GM19043 (cell line): ENCODE data around the gene BTG2.

ENCODE experiments used
- ATAC-seq: cut with Tn5 transposase; IDR thresholded peaks from one replicate; pipeline ENCODE4 v1.9.1; 2021; ENCODE audit warnings: low read depth; ENCODE audit not compliant: unreplicated experiment

Gene BTG2

DNA sequence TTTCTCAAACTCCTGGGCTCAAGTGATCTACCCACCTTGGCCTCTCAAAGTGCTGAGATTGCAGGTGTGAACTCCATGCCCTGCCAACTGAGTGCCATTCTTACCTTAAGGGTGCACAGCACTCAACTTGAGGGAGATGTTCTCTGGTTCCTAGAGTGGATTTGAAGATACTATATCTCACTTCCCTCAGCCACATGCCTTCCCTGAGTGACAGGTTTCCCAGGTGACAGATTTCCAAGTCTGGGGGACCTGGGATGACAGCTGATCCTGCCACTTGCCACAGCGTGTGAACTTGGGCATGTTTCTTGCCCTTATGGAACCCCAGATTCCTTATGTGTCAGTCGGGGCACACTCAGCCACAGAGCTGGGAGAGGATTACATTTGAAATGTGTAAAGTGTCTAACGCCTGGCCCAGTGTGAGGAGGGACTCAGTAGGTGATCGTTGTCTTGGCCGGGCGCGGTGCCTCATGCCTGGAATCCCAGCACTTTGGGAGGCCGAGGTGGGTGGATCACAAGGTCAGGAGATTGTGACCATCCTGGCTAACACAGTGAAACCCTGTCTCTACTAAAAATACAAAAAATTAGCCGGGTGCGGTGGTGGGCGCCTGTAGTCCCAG lies 29.6 kb upstream of the BTG2 start:
- ATAC-seq: no peak

DNA sequence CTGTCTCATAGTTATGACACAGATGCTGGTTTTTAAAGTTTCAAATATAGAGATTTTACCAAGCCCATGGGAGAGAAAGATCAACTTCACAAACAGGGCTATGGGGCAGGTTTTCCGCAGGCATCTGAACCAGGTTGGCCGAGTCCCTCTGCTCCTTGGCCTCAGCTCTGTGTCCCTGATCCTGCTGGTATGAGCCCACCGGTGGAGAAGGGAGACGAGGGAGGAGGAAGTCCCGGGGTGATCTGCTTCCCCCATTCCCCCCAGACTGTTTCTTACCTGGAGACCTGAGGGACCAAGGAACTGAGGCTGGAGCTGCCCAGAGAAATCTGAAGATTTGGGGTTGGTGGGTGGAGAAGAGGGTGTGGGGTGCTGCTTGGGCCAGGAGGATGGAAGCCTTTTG lies 28.9 kb upstream of the BTG2 start:
- ATAC-seq: no peak

DNA sequence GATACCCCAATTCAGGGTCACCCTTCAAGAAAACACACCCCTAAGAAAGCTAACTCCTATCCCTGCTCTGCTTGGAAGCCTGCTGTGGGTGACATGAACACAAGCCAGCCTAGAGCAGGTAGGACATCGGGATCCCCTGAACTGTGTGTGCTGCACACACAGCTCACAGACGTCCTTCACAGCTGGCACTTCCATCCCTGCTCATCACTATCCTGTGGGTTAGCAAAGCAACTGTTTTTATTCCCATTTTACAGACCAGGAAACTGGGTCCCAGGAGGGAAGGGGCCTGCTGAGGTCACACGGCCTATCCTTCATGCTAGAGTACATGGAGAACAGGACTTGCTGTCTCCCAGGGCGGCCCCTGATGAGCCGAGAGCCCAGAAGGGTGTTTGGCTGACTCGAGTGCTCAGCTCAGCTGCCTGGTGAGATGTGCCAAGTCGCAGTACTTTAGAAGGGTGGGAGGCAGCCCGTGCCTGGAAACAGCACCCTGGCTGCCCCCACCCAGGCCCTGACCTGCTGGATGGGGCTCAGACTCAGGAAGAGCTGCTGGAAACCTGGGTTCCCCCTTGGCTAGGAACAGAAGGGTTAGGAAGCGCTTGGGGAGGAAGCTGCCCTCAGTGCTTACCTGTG lies 28.3 kb upstream of the BTG2 start:
- no peak for ATAC-seq

DNA sequence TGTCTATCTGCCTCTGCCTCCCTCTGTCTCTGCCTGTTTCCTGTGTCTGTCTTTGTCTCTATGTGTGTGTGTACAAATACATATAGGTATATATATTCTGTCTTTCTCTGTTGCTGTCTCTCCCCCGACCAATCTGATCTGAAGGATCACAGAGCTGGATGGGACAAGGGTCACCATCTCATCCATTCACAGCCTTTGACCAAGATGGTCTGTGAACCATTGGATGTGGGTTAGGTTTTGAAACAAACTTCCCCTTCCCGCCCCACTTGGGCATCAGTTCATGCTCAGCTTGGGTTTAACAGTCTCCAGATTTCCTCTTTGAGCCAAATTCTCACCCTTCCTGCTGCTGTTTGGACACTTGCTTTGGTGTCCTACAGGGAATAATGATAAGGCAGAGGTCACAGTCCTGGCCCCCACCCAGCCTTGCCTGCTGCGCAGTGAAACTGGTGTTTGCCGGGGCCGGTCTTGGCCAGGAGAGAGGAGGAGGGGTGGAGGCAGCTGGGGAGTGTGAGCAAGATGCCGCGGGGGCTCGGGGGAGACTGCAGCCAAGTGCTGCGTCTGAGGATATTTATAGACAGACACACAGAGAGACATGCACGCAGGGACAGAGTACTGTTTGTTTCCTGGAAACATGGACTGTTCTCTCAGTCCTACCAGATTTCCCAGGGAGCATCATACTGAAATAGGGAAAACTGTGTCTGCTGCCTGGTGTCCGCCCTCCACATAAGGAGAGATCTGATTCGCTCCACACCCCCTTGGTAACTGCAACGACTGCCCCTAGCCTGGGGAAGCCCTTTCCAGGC lies 27.0 kb upstream of the BTG2 start:
- no peak for ATAC-seq

DNA sequence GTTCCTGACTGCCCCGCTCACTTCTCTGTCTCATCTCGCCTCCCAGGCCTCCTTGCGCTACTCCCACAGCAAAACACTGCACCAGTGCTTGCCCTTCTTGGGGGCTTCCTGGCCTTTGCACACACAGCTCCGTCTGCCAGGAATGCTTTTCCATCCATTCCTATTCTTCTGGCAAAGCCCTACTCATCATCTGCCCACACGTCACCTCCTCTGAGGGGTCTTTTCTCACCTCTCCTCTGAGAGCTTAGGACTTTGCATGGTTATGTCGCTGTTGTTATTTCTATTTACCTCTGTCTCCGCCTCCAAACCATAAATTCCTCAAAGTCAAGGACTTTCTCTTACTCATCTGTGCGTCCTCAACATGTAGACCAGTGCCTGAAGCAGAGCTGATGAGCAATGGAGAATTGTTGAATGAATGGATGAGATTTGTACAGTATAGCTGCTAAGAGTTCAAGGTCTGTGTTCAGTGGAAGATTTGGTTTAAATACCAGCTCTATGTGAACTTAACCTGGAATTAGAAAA lies 26.4 kb upstream of the BTG2 start:
- ATAC-seq: no peak

DNA sequence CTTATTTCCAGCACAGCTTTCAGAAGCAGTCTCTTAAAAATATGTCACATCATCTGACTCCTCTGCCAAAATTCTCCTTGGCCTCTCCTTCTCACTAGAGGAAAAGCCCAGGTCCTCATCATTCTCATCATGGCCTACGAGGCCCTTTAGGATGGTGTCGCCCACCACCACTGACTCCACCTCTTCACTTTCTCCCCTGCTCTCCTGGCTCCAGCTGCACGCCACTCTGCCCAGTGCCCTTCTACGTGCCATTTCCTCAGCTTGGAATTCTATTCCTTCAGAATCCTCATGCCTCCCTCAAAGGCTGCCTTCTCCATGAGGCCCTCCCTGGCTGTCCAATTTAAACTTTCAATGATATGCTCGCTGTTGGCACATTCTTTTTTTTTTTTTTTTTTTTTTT lies 25.3 kb upstream of the BTG2 start:
- ATAC-seq: no peak

DNA sequence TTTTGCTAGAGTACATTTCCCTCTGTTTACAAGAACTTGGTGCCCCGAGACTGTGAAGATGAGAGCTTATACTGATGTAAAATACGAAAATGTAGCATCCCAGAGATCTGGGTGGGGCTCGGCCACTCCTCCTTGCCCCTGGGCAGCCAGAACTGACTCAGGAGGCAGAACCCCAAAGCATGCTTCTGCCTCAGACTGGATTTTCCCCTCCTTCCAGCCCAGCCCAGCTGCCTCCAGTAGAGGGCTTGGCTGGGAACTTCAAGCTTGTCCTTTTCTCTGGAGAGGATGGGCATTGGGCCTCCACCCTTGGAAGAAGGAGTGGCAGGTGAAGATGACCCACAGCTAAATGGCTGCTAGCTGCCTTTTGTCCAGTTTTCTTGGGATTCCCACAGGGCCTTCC lies 24.3 kb upstream of the BTG2 start:
- ATAC-seq: no peak

DNA sequence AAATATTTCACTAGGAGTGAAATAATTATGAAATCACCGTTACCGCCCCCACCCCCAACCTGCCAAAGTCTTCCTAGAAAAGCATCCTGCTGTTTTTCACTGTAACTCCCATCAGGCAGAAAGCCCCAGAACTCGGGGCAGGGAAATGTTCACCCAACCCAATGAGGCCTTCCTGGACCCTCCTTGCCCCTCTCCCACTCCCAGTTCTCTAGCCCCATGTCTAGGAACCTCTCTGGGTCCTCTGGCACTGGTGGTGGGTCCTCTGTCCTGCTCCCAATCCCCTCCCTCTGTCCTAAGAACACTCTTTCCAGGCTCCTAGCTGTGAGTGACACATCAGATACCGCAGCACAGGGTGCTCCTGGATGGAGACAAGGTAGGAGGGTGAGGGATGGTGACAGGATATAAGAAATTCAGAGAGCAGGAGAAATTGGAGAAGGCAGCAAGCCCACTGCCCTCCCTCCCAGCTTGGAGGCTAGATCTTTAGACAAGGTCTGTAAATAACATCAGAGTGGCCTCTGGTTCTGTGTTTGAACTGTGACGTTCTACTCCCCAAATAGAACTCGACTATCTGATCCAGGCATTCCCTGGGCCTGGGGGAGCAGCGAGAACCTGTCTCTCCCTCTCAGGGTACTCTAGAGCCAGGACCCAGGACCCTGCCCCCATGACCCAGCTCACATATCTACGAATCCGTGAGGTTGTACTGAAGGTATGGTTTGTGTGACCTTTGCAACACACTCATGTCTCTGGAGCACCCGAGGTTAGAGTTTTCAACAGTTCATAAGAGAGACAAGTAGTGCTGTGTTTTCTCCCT lies 23.3 kb upstream of the BTG2 start:
- no peak for ATAC-seq

DNA sequence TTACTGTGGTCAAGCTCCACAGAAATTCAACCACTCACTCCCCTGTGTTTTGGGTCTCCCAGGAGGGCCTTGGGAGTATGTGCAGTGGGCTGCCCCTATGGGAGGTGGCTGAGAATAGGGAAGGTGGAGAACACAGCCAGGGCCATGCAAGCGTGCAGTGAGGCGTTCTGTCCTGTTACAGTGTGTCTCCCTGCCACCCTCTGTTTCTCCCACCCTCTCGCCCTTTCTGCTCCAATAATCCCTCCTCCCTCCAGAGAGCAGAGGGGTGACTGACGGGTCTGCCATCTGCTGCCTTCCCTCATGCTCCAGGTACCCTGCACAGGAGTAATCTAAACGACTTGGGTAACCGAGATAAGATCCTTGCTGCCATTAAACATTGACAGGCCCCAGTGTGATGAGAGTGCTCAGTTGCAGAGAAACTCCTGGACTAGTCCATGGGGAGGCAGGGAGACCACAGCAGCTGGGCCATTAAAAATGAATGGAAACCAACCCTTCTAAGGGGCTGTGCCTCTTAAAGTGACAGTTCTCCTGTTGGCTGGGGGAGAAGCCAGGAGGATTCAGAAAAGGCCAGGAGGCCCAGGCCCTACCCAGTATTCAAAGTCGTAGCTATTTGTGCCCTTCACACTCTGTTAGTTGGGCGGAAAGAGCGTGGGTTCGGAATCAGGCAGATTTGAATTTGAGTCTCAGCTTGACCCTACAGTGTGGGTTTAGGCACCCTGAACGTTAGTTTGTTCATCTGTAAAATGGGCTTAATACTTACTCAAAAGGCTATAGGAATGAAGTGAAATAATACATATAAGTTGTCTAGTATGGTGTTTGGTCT lies 22.4 kb upstream of the BTG2 start:
- ATAC-seq: no peak

DNA sequence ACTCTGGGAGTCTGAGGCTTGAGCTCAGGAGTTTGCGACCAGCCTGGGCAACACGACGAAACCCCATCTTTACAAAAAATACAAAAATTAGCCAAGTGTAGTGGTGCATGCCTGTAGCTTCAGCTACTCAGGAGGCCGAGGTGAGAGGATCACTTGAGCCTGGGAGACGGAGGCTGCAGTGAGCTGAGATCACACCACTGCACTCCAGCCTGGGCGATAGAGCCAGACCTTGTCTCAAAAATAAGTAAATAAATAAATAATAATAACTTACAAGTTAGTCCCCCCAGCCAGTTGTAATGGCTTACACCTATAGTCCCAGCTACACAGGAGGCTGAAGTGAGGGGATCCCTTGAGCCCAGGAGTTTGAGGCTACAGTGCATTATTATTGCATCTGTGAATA lies 21.7 kb upstream of the BTG2 start:
- no peak for ATAC-seq

DNA sequence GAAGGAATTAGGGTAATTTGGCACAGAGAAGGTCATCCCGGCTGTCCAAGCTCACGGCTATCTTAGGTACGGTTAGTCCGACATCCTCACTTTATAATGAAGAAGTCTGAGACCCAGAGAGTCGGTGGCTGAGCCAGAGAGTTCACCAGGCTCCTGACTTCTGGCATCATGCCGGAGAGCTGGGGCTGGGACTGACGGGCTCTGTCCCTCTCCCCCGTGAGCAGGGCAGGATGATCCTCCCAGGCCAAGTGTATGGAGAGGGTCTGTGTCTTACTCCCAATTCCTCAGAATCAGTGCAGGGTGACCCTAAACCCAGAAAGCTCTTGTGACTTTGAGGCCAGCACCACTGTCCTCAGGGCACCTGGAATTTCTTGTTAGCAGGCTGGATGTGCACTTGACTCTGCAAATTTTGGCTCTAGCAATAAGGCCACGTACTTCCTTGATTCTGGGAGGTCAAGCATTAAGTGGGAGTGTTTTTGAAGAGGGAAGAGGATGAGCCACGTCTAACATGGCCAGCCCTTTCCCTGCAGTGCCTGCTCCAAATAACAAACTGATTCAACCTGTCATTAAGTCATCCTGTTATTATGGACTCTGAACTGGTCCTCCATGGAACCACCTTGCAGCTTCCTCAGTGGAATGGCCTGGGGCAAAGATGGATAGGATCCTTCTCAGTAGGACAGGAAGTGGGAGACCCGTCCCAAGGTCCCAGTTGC lies 20.8 kb upstream of the BTG2 start:
- ATAC-seq: no peak

DNA sequence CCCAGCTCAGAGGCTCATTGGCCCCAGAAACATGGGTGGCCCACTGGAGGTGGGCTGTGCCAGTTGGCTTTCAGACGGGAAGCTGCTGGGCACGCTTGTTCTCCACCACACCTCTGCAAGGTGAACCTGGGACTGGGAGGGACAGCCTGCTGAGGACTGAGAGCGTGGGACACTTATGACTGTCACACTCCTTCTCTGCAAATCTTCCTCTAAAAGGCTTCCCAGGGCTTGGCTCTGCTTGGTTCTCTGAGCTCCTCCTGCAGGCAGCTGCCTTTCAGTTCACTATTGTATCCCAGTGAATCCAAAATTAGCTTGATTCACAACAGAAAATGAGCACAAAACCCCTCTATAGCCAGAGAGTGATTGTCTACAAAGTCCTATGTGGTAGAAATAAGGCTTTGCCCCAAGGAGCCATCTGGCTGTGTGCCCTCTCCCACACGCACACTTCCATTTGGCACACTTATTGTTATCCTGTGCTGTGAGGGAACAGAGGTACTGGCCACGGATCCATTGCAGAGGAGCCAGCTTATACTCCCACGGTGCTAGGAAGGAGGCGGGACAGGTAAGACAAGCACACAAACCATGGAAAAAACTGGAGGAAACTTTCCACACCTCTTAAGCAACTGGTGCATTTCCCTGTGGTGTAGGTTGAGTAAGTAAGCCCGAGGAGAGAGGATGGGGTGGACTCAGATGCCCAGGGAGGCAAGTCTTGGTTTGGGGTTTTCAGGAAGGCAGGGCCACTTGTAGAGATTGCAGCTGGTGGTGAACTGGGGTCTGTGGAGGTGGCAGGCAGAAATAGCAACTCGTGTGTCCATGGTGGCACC lies 18.9 kb upstream of the BTG2 start:
- ATAC-seq: no peak

DNA sequence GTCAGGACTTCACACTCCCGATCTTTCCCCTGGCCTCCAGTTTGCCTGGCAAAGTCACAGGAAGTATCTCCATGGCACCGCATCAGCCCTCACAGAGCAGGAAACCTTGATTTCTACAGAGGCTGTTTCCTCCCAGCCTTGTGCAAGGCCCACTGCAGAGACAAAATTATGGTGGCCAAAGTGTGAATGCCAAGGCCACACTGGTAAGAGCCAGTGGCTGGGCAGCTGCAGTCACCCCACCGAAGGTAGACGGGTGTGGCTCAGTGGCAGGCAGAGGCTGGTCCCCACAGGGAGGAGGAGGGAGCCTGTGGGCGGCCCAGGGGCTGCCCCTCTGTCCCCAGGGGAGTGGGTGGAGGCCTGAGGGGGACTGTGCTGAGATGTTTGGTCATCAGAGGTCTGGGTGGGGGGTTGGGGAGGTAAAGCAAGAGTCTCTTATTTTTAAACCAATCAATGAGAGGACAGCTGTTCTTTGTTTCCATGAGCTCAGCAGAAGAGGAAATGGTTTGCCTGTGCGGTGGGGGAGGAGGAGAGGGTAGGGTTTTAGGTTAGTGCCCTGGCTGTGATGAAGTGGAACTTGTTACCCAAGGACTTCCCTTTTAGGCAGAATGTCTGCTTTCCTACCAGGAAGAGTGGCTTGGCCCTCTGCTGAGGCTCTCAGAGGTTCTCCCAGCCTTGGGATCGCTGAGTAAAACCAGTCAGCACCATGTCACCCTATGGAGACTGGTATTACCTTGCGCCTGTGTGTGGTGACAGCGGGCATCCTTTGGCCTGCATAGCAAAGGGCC lies 18.0 kb upstream of the BTG2 start:
- peak; percentile 36 for ATAC-seq

DNA sequence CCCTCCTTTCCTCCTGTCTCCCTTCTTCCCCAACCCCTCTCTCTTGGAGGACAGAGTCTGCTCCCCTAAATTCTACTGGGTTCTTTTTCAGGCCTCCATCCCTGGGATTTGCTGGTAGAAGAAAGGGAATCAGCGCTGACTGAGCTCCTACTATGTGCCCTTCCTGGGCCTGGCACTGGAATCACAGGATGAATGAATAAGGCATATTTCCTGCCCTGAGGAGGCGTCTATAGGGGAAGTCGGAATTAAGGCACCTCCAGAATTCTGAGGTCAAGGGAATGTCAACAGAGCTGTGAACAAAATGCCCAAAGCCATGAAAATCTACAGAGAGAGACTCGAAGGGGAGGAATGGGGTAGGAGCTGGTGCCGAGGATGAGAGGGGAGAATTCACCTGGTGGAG lies 17.4 kb upstream of the BTG2 start:
- no peak for ATAC-seq

DNA sequence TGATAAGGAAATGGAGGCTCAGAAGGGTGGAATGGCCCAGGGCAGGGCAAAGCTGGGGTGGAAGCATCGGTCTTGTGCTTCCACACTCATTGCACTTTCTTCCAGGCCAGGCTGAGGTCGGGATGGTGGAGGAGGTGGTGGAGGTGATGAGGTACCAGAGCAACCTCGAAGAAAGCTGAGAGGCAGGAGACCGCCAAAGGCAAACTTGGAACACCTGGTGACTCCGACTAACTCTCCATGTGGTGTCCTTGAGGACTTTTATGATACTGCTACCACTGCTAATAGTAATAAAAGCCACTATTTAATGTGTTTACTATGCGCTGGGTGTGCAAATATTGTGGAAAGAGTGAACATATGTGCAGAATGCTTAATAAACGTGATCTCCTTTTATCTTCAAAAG lies 16.9 kb upstream of the BTG2 start:
- ATAC-seq: no peak

DNA sequence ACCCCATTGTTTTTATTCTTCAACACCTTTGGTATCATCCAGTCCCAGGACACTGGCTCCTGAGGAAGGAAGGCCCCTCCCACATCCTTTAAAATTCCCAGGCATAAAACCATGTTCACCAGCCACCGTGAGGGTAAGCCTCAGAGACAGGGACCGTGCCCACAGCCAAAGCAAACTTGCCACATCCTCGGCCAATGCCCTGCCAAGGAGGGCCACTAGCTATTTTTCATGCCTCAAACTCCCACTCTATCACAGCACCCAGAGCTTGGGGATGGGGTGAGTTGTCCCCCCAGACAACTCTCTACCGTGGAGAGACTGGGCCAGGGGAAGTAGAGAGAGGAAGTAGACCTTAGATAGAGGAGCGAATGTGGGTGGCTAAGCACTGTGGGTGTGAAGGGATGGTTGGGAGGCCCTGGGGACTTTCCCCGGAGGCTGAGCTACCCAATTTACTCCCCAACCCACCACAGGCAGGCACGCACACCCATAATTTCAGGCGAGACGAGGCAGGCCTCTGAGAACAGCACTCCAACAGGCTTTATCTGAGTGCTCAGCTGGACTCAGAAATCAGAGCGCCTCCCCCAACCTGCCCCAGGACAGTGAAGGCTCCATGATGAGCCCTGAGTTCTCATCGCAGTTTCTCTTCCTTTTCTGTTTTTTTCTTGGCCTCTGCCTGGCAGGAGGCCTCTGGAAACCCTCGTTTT lies 15.9 kb upstream of the BTG2 start:
- ATAC-seq: peak; percentile 54

DNA sequence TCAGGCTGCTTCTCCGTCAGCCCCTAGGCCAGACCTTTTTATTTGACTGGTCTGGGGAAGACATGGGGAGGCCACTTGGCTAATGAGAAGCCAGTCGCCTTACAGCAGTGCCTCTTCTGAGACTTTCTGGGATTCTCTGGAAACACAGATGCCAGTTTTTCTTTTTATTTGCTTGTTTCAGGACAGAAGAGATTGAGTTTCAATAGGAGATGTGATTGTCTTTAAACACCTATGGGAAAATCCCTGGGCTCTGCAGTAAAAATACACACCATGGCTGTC lies 15.4 kb upstream of the BTG2 start:
- no peak for ATAC-seq
